NCI-H2227 treated with DMSO at 0.1 percent for 48 hours (cell line): ENCODE data around the gene CCDC197.

Experiments used
- DNase-seq: peaks from one replicate; lab custom pipeline; 2025; lab: John Stamatoyannopoulos, UW

CCDC197 gene

GRCh38 chr14:93961620-93962019, 35.5 kb upstream of the CCDC197 start:
- no peak for DNase-seq

- DNase-seq = no peak
Observed at GRCh38 chr14:93962701-93963601, 34.1 kb upstream of the CCDC197 start.

- DNase-seq = no peak
Observed at GRCh38 chr14:93963692-93964091, 33.4 kb upstream of the CCDC197 start.

DNA sequence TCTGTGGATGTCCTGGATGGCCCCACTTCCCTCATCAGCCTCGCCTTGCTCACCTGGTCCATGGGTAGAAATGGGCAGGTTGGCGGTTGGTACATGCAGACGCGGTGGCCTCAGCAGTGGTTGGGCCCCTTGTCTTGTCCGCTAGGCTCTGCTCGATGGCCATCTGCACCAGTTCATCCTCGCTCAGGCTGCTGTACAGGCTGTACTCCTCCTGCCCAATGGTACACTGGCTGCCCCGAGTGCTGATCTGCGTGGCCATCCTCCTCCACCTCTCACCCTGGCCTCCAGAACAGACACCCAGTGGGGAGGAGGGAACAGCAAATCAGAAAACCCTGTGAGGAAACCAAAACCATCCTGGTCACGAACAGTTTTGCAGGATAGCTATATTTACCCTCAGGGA, 32.8 kb upstream of the CCDC197 start:
- no peak for DNase-seq

- no peak for DNase-seq
Observed at GRCh38 chr14:93964820-93965286, 32.2 kb upstream of the CCDC197 start.

DNA sequence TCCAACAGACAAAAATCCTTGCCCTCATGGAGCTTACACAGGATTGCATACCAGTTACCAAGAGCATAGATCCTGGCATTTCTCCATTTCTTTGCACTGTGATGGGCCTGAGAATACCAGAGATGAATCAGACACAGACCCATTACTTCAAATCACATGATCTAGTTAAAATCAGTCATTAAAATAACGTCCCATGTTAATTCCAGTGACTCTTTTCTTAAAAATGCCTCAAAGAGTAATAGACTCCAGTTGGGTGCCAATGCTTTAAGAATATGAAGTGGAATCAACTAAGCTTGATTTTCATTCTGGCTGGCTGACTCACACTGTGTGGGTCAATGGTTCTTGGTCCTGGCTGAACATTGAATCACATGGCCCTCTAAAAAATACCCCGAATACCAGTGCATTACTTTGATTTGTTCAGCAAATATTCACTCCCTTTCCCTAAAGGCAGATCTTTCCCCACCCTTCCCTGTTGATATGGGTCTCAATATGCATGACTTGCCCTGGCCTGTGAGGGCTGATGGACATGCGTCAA, 31.7 kb upstream of the CCDC197 start:
- DNase-seq = no peak

DNA sequence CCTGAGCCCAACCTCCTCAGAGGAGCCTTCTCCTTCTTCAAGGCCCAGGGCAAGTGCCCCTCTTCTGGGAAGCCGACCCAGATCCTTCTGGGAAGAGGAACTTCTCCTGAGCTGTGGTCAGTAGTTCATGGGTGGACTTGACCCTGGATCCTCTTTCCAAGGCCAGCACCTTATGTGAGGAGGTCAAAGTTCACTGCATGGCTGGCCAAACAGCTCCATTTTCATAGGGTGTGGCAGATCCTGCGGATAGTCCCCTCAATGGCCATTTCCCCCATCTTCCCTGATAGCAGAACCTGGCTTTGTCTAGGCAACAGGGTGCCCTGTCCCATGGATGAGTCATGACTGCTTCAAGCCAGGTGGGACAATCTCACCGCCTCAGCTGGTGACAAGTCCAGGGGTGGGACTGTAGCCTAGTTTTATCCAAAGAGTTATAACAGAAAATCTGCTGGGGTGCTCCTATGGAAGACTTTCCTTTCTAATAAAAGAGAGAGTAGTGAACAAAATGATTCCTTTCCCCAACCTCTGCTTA, 31.1 kb upstream of the CCDC197 start:
- no peak for DNase-seq

GRCh38 chr14:93967637-93968250, 29.4 kb upstream of the CCDC197 start:
- DNase-seq = no peak

GRCh38 chr14:93969082-93969828, 27.8 kb upstream of the CCDC197 start:
- no peak for DNase-seq

GRCh38 chr14:93970585-93970964, 26.5 kb upstream of the CCDC197 start:
- no peak for DNase-seq

DNA sequence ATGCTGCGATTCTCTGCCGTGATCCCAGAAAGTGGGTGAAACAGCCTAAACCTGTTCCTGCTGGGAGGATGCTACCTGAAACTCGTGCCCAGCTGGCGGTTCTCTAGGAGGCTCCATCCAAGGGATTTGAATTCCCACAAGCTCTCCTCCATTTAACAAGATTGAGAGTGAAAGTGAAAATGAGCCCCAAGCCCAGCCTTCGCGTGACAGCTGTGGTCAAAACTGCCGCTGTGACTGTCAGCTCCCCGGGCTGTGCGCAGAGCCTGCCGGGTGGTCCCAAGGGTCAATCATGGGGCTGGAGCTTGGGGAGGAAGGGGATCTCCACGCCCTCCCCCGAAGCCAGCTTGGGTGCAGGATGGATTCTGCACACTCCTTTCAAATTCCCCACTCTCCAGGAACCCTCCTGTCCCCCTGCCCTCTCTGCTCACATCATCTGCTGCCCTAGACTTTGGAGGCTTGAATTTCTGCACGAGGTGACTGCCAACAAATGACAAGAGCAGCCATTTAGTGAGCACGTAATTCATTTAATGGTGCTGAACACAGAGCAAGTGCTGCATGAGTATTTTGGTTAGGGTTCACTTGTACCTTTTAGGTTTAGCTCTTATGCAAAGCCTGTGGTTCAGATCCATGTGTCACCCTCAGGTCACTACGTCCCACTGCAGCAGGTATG, 26.0 kb upstream of the CCDC197 start:
- DNase-seq = no peak

GRCh38 chr14:93971635-93972027, 25.5 kb upstream of the CCDC197 start:
- DNase-seq = no peak

DNA sequence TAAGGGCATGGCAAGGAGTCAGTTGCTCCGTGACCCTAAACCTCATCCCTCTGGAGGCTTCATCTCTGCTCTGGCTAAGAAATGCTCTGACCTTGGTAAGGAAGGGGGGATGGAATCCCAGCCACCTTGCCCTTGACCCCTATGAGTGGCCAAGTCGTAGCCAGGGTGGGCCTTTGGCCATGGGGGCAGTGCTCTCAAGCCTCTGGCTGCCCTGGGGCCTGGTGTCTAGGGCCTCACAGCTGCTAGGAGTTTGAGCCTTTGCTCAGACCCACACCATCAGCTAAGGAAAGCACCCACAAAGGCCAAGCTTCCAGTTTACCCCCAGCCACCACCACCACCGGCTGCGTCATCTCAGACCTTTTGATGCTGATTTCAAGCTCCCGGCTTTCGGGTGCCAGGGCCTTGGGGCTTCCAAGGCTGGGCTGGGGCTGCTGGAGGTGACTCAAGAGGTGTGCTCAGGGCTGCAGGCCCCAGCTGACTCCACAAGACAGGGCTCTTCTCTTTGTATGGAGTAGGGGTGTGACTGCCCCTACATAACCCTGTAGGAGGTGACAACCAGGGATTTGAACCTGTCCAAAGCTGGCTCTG, 24.4 kb upstream of the CCDC197 start:
- no peak for DNase-seq

- no peak for DNase-seq
Observed at GRCh38 chr14:93973607-93974006, 23.5 kb upstream of the CCDC197 start.

- no peak for DNase-seq
Observed at GRCh38 chr14:93974299-93974698, 22.8 kb upstream of the CCDC197 start.

- no peak for DNase-seq
Observed at GRCh38 chr14:93974833-93975232, 22.3 kb upstream of the CCDC197 start.

GRCh38 chr14:93975791-93976476, 21.2 kb upstream of the CCDC197 start:
- no peak for DNase-seq

DNA sequence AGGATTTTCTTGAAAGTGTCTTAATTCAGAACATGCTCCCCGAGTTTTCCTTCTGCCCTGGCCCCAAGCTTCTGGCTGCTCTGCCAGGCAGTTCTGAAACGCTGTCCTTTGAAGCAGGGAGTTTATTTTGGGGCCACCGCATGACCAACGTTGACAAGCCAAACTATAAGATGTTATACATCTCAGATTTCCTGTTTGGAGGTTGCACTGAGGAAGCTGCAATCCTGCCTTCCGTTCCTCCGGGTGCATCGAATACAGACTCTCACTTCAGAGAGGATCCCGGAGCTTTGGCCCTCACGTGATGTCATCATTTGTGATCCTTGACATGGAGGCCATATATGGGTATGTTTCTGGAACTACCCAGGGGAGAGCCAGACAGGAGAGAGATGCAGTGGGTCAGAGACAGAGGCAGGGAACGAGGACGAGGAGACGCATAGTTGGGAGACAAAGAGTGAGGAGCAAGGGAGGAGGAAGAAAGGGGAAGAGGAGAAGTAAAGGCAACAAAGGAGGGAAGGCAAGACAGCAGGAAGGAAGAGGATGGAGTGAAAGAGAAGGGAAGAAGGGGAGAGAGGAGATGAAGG, 20.5 kb upstream of the CCDC197 start, which contains the start of gene ASB2:
ASB2 (minus strand) TSS at position 94 of the 581 bp plus-strand sequence. CDS start 12,031 bp downstream, outside the sequence.
- no peak for DNase-seq

DNA sequence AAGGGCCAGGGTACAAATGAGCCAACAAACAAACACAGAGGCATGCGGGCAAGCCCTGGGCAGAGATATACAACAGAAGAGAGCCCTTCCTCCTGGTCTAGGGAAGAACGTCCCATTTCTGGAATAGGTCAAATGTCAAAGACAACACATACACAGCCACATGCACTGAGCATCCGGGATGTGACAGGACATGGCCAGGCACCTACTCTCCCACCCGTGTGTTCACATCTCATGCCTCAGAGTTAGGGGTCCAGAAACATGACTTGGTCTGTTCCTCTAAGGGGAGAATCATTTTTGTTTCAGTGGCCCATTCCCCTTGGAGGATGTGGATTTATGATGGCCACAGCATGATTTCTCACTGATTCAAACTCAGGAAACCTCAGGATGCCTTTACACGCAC, 19.9 kb upstream of the CCDC197 start:
- no peak for DNase-seq
